HG03520 (cell line): ENCODE results near the gene SLFN12L.
"Not testable (repeated sequence)": the region's sequence is repeated elsewhere in the genome, so short reads cannot be mapped to it uniquely, and the experiment has no call there.

Experiments
- ATAC-seq: cut with Tn5 transposase; IDR thresholded peaks from one replicate; pipeline ENCODE4 v1.9.1; 2021; ENCODE audit warnings: mild to moderate bottlenecking, moderate library complexity; ENCODE audit not compliant: unreplicated experiment

The SLFN12L gene

GRCh38 chr17:35537601-35538141 is at the start of gene SLFN12L:
Gene SLFN12L (minus strand): TSS chr17:35537678. CDS start chr17:35522364, 15,314 bp downstream.
- no peak for ATAC-seq

- no peak for ATAC-seq
These were observed 49.1 kb upstream of the SLFN12L start for GRCh38 chr17:35586569-35587073.

- no peak for ATAC-seq
These were observed 46.6 kb upstream of the SLFN12L start for GRCh38 chr17:35584061-35584460.

- no peak for ATAC-seq
These were observed 41.5 kb upstream of the SLFN12L start for GRCh38 chr17:35578929-35579432.

GRCh38 chr17:35578197-35578928 is 40.9 kb upstream of the SLFN12L start, which contains the start of gene PEX12:
Gene PEX12 (minus strand): TSS chr17:35578571. CDS start chr17:35578021, 550 bp downstream.
- peak; percentile 80 for ATAC-seq

GRCh38 chr17:35577830-35578196 is 40.3 kb upstream of the SLFN12L start:
- no peak for ATAC-seq

GRCh38 chr17:35575759-35576158 is 38.3 kb upstream of the SLFN12L start:
- ATAC-seq, result no peak

- ATAC-seq, result no peak
These were observed 31.9 kb upstream of the SLFN12L start for GRCh38 chr17:35569405-35569804.

- no peak for ATAC-seq
These were observed 31.1 kb upstream of the SLFN12L start for GRCh38 chr17:35568561-35568960.

GRCh38 chr17:35566968-35567367 is 29.5 kb upstream of the SLFN12L start:
- ATAC-seq, result no peak

- ATAC-seq, result not testable (repeated sequence)
These were observed 25.7 kb upstream of the SLFN12L start for GRCh38 chr17:35563181-35563580.

GRCh38 chr17:35560703-35561102 is 23.2 kb upstream of the SLFN12L start, which contains the start of gene SLFN14:
Gene SLFN14 (minus strand): TSS chr17:35560819. CDS start chr17:35558062, 2,757 bp downstream.
- no peak for ATAC-seq

- ATAC-seq, result no peak
These were observed 22.2 kb upstream of the SLFN12L start for GRCh38 chr17:35559495-35560210.

- no peak for ATAC-seq
These were observed 19.9 kb upstream of the SLFN12L start for GRCh38 chr17:35557353-35557752.

- no peak for ATAC-seq
These were observed 18.2 kb upstream of the SLFN12L start for GRCh38 chr17:35555691-35556090.

GRCh38 chr17:35554668-35555067 is 17.2 kb upstream of the SLFN12L start:
- ATAC-seq, result no peak

GRCh38 chr17:35553310-35553709 is 15.8 kb upstream of the SLFN12L start:
- ATAC-seq, result no peak

- no peak for ATAC-seq
These were observed 11.5 kb upstream of the SLFN12L start for GRCh38 chr17:35548978-35549377.

GRCh38 chr17:35548208-35548810 is 10.8 kb upstream of the SLFN12L start:
- no peak for ATAC-seq

GRCh38 chr17:35546487-35546886 is 9.0 kb upstream of the SLFN12L start:
- ATAC-seq, result no peak

GRCh38 chr17:35545150-35545549 is 7.7 kb upstream of the SLFN12L start:
- ATAC-seq, result no peak
